AG10803 (cell line): ENCODE measurements around the gene DENND5B.
A peak's percentile ranks its signal among the peaks of the same experiment; 100 is the strongest.

Experiments
- DNase-seq: peaks from one replicate; pipeline ENCODE4 v3.0.0; 2010; ENCODE audit warnings: low read depth
- H3K4me3 ChIP-seq: 2 replicates; pipeline ENCODE4 v1.5.1; 2011; ENCODE audit warnings: mild to moderate bottlenecking, low read length, control low read depth
- CTCF ChIP-seq: conservative IDR thresholded peaks from 2 replicates; pipeline ENCODE4 v1.5.1; 2011; ENCODE audit warnings: mild to moderate bottlenecking, low read length, control low read depth, inconsistent platforms

The DENND5B gene

GRCh38 chr12:31494455-31494854, 96.5 kb downstream of the DENND5B start:
- TF ChIP-seq CTCF = no peak
- H3K4me3 ChIP-seq = no peak overlapping the region
- DNase-seq = no peak

GRCh38 chr12:31492599-31493196, 98.2 kb downstream of the DENND5B start:
- H3K4me3 ChIP-seq = no peak overlapping the region
- TF ChIP-seq CTCF = no peak
- no peak for DNase-seq

- no peak overlapping the region for H3K4me3 ChIP-seq
- peak; percentile 80 for DNase-seq
These were observed 98.9 kb downstream of the DENND5B start for GRCh38 chr12:31491841-31492598.

GRCh38 chr12:31491241-31491794, 99.6 kb downstream of the DENND5B start:
- no peak for DNase-seq
- H3K4me3 ChIP-seq = no peak overlapping the region
- TF ChIP-seq CTCF = no peak

More at GRCh38 chr12:31491841-31492598, 98.9 kb downstream of the DENND5B start:
- no peak for TF ChIP-seq CTCF

- no peak for TF ChIP-seq CTCF
- no peak for DNase-seq
- no peak overlapping the region for H3K4me3 ChIP-seq
These were observed 102.1 kb downstream of the DENND5B start for GRCh38 chr12:31488737-31489338.

GRCh38 chr12:31485571-31485970, 105.4 kb downstream of the DENND5B start:
- no peak for DNase-seq
- no peak overlapping the region for H3K4me3 ChIP-seq
- TF ChIP-seq CTCF = no peak
